Posterior cingulate gyrus (tissue), 11 donors: Measurements from ENCODE around the gene PCDHA1.
"Not testable (repeated sequence)": the region's sequence is repeated elsewhere in the genome, so short reads cannot be mapped to it uniquely, and the experiment has no call there.

Experiments used
- DNase-seq, 10 donors: peaks; one replicate each; pipeline versions ENCODE4 v3.0.0 to v3.0.0-alpha.2; 2020 to 2021; ENCODE audit warnings: mixed read lengths in 3 of 10
- intact Hi-C: fragments of 100-400 bp; cut with DNase I; formaldehyde crosslinking; loops from one replicate; pipeline ENCODE4 v1.15.1; 2023

PCDHA1 gene

DNA sequence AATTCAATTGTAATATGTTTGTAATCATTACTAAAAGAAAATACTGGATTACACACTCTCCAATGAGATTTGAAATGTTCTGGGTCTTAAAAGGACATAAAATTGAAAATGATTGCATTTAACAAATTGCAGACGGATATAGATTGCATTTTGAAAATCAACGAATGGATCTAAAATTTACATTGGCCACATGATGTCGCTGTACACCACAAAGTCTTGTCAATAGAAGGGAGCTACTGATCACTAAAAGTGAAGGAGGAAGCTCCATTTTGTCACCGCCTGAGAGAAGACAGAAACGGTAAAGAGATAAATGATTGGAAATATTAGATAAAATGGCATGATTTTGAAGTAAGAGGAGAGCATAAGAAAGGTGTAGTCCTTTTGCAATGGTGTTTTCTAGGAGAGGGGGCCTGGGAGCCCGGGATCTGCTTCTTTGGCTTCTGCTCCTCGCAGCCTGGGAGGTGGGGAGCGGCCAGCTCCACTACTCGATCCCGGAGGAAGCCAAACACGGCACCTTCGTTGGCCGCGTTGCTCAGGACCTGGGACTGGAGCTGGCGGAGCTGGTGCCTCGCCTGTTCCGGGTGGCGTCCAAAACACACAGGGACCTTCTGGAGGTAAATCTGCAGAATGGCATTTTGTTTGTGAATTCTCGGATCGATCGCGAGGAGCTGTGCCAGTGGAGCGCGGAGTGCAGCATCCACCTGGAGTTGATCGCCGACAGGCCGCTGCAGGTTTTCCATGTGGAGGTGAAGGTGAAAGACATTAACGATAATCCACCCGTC lies at the start of gene PCDHA1:
Gene PCDHA1, plus strand, starts transcription at position 236 of the 782 bp plus-strand sequence.
- peak in 1 of 10 donors; percentile 63 for DNase-seq
- intact Hi-C loops = no loop called here

GRCh38 chr5:140737486-140737885 lies 48.5 kb upstream of the PCDHA1 start:
- DNase-seq = no peak
- intact Hi-C loops = no loop called here

DNA sequence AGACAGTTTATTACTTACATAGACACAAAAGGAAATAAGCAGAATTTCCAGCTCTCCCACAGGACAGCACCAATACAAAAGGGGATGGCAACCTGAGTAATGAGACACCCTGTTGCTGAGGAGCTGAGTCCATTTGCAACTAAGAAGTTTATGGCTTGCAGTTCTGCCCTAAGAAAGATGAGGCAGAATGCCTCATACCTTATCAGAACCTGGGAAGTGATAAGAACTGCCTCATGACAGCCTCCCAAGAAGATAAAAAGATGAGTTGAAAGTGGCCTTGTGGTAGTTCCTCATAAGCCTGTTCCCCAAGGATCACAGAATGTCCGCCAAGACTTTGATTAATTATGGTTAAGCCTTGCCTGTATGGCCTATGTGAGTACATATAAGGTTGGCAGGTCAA lies 44.0 kb upstream of the PCDHA1 start:
- DNase-seq = no peak
- intact Hi-C loops = no loop called here

GRCh38 chr5:140753561-140753960 lies 32.4 kb upstream of the PCDHA1 start:
- DNase-seq = peak in 1 of 10 donors; percentile 66
- intact Hi-C loops = no loop called here

- DNase-seq = no peak
- intact Hi-C loops = no loop called here
These were observed 21.6 kb upstream of the PCDHA1 start for GRCh38 chr5:140764177-140764973.

DNA sequence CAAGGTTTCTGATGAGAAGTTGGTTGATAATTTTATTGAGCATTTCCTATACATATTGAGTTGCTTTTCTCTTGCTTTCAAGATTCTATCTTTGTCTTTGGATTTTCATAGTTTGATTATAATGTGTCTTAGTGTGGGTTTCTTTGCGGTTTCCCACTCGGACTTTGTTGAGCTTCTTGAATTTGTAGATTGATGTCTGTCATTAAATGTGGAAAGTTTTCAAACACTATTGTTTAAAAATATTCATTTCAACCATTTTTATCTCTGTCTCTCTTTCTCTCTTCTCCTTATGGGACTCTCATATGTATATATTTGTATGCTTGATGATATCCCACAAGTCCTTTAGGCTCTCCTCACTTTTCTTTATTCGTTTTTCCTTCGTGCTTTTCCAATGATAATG lies 18.5 kb upstream of the PCDHA1 start:
- DNase-seq = no peak

DNA sequence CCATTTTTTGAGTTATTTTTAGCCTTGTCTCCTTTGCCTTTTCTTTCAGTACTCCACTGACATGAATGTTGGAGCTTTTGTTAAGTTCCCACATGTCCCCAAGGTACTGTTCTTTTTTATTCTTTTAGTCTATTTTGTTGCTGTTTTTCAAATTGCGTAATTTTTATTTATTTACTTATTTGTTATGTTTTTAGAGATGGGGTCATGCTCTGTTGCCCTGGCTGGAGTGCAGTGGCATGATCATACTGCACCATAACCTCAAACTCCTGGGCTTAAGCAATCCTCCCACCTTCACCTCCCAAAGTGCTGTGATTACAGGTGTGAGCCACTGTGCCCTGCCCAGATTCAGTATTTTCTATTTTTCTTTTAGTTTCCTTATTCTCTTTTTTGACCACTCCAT lies 5.4 kb upstream of the PCDHA1 start:
- DNase-seq = no peak
- intact Hi-C loops = no loop called here

More for the DNA sequence above, 18.5 kb upstream of the PCDHA1 start:
- intact Hi-C loops = no loop called here

GRCh38 chr5:140787422-140787821 lies 1.5 kb downstream of the PCDHA1 start:
- peak in 1 of 10 donors; percentile 65 for DNase-seq
- intact Hi-C loops = not testable (repeated sequence)

GRCh38 chr5:140787849-140788504 lies 2.0 kb downstream of the PCDHA1 start:
- intact Hi-C loops = not testable (repeated sequence)
- DNase-seq = peak in 1 of 10 donors; percentile 73

- no peak for DNase-seq
- intact Hi-C loops = no loop called here
These were observed 5.1 kb downstream of the PCDHA1 start for GRCh38 chr5:140791089-140791488.

DNA sequence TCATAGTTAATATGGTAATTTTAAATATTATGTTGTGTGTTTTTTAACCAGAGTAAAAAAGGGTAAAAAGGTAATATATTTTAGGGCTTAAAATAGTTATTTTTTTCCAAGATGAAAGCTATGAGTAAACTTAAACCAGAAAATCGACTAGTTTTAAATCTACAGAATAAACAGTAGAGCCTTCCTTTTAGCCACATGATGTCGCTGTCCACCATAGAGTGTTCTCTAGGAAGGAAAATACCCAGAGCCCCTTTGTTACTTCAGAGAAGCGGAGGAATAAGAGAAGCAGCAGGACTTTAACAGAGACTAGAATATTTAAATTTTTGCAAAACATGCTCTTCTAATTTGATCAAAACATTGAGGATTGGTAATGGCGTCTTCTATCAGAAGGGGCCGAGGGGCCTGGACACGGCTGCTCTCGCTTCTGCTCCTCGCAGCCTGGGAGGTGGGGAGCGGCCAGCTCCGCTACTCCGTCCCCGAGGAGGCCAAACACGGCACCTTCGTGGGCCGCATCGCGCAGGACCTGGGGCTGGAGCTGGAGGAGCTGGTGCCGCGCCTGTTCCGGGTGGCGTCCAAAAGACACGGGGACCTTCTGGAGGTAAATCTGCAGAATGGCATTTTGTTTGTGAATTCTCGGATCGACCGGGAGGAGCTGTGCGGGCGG lies 8.8 kb downstream of the PCDHA1 start, which contains the start of gene PCDHA2:
Gene PCDHA2, plus strand, starts transcription at position 258 of the 664 bp plus-strand sequence.
- intact Hi-C loops = no loop called here

DNA sequence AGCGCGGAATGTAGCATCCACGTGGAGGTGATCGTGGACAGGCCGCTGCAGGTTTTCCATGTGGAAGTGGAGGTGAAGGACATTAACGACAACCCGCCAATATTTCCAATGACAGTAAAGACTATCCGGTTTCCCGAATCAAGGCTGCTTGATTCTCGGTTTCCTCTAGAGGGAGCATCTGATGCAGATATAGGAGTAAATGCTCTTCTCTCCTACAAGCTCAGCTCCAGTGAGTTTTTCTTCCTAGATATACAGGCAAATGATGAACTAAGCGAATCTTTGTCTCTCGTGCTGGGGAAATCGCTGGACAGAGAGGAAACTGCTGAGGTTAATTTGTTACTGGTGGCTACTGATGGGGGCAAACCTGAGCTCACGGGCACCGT lies 9.3 kb downstream of the PCDHA1 start:
- intact Hi-C loops = no loop called here

More for the DNA sequence above, 8.8 kb downstream of the PCDHA1 start, which contains the start of gene PCDHA2:
- peak in 1 of 10 donors; percentile 53 for DNase-seq

GRCh38 chr5:140796072-140796717 lies 10.3 kb downstream of the PCDHA1 start:
- DNase-seq = peak in 1 of 10 donors; percentile 78
- intact Hi-C loops = not testable (repeated sequence)

More for the DNA sequence above, 9.3 kb downstream of the PCDHA1 start:
- no peak for DNase-seq

GRCh38 chr5:140796718-140797095 lies 10.8 kb downstream of the PCDHA1 start:
- DNase-seq = peak in 2 of 10 donors; percentile 70 to 78
- intact Hi-C loops = no loop called here

- peak in 1 of 10 donors; percentile 41 for DNase-seq
- intact Hi-C loops = no loop called here
These were observed 15.0 kb downstream of the PCDHA1 start, which contains the start of gene PCDHA3 for GRCh38 chr5:140800816-140801493. PCDHA3 (plus strand) TSS chr5:140801057.

DNA sequence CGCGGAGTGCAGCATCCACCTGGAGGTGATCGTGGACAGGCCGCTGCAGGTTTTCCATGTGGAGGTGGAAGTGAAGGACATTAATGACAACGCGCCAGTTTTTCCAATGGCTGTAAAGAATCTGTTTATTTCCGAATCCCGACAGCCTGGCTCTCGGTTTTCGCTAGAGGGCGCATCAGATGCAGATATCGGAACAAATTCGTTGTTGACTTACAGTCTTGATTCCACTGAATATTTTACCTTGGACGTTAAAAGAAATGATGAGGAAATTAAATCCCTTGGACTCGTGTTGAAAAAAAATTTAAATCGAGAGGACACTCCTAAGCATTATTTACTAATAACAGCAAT lies 15.5 kb downstream of the PCDHA1 start:
- intact Hi-C loops = no loop called here
- peak in 3 of 10 donors; percentile 63 to 86 (median 75) for DNase-seq

DNA sequence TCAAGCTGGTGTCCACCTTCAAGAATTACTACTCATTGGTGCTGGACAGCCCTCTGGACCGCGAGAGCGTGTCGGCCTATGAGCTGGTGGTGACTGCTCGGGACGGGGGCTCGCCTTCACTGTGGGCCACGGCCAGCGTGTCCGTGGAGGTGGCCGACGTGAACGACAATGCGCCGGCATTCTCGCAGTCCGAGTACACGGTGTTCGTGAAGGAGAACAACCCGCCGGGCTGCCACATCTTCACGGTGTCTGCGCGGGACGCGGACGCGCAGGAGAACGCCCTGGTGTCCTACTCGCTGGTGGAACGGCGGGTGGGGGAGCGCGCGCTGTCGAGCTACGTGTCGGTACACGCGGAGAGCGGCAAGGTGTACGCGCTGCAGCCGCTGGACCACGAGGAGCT lies 16.4 kb downstream of the PCDHA1 start:
- DNase-seq = peak in 2 of 10 donors; percentile 69 to 76
- intact Hi-C loops = not testable (repeated sequence)

GRCh38 chr5:140802781-140803271 lies 16.9 kb downstream of the PCDHA1 start:
- intact Hi-C loops = no loop called here
- peak in 2 of 10 donors; percentile 72 to 85 for DNase-seq
